Transverse colon (tissue), 4 donors: Measurements from ENCODE around the gene ASB11.

Experiments used
- EP300 ChIP-seq: sonication (generic); formaldehyde crosslinking; IDR thresholded peaks from one replicate; pipeline ENCODE4 v1.6.1; 2017; ENCODE audit warnings: antibody characterized with exemption, low read depth
- POLR2A ChIP-seq: fragments of 450-650 bp; IDR thresholded peaks from one replicate; pipeline ENCODE4 v1.6.1; 2016; ENCODE audit warnings: antibody characterized with exemption, mild to moderate bottlenecking, moderate library complexity
- POLR2AphosphoS5 ChIP-seq, 3 donors: sonication (generic); formaldehyde crosslinking; IDR thresholded peaks; one replicate each; pipeline ENCODE4 v1.6.1; 2016; ENCODE audit warnings: antibody characterized with exemption in 3 of 3
- TF ChIP-seq, protein P1 (sequence below), 5 experiments: fragments of 200-600 bp in 3 of 5; fragments of 450-650 bp in 2 of 5; sonication (generic) in 3 of 5; IDR thresholded peaks; 1 replicate in 2 of 5; 2 replicates in 3 of 5; pipeline ENCODE4 v1.5.1; 2016 to 2017; ENCODE audit warnings: antibody characterized with exemption in 5 of 5, inconsistent platforms in 3 of 5, mild to moderate bottlenecking in 2 of 5, moderate library complexity in 1 of 5

DNA sequence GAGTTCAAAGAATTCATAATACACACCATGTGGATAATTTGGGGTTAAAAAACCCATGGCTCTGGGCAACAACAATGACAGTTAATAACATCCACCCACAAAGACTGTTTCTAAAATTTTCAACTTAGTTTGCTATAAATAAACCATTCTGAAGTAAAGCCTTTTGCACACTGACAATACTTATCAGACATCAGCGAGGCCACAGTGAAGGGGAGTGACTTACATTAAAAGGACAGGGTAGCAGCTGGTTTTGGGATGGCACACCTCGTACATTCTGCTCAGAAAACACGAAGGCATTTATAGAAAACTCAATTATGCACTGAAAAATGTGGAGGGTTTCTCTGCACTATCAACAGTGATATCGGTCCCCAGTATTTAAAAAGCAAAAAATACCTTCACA is 4.9 kb upstream of the ASB11 start:
- TF ChIP-seq, protein P1, sequence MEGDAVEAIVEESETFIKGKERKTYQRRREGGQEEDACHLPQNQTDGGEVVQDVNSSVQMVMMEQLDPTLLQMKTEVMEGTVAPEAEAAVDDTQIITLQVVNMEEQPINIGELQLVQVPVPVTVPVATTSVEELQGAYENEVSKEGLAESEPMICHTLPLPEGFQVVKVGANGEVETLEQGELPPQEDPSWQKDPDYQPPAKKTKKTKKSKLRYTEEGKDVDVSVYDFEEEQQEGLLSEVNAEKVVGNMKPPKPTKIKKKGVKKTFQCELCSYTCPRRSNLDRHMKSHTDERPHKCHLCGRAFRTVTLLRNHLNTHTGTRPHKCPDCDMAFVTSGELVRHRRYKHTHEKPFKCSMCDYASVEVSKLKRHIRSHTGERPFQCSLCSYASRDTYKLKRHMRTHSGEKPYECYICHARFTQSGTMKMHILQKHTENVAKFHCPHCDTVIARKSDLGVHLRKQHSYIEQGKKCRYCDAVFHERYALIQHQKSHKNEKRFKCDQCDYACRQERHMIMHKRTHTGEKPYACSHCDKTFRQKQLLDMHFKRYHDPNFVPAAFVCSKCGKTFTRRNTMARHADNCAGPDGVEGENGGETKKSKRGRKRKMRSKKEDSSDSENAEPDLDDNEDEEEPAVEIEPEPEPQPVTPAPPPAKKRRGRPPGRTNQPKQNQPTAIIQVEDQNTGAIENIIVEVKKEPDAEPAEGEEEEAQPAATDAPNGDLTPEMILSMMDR (IDR thresholded peaks at IDR 0.05) = no peak
- no peak for TF ChIP-seq POLR2A
- no peak for TF ChIP-seq EP300
- TF ChIP-seq POLR2AphosphoS5 (IDR thresholded peaks at IDR 0.05) = no peak
